NCI-H2171 (cell line): ENCODE results near the gene CD19.

Experiments used
- DNase-seq: peaks from one replicate; lab custom pipeline; 2025; lab: John Stamatoyannopoulos, UW

CD19 gene

GRCh38 chr16:28982418-28982817, 50.6 kb downstream of the CD19 start:
- no peak for DNase-seq

- no peak for DNase-seq
Observed at GRCh38 chr16:28982949-28983348, 51.2 kb downstream of the CD19 start.

- DNase-seq, result no peak
Observed at GRCh38 chr16:28983644-28984043, 51.9 kb downstream of the CD19 start.

GRCh38 chr16:28984091-28984490, 52.3 kb downstream of the CD19 start:
- DNase-seq, result no peak

- no peak for DNase-seq
Observed at GRCh38 chr16:28984619-28985135, 52.9 kb downstream of the CD19 start, which contains the start of gene LAT. Gene LAT, plus strand, starts transcription at chr16:28985052. Its CDS starts 366 bp downstream, at chr16:28985418.

GRCh38 chr16:28985211-28986041, 53.7 kb downstream of the CD19 start:
- no peak for DNase-seq

- no peak for DNase-seq
Observed at GRCh38 chr16:28986046-28986445, 54.3 kb downstream of the CD19 start.

GRCh38 chr16:28986492-28986891, 54.7 kb downstream of the CD19 start:
- no peak for DNase-seq

- no peak for DNase-seq
Observed at GRCh38 chr16:28987170-28987853, 55.5 kb downstream of the CD19 start.
